ENCODE measurements around the gene RAI2.

The RAI2 gene

DNA sequence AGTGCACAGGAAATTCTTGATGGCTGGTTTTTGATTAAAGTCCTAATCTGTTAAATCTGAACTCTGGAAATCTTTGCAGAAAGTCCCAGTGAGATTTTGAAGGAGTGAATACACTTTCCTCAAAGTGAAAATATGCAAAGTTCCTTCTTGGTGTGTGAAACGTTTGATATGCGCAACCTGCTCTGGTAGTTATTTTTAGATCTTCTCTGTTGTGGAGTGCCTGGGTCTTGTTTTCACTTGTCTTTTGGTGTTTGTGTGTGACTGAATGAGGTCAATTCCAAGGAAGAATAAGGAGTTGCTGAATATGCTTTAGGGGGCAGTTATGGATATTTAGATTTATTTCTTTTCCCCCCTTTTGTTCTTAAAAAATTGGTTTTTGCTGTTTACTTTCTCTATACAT lies 82.1 kb downstream of the RAI2 start:
- DNase-seq = no peak

DNA sequence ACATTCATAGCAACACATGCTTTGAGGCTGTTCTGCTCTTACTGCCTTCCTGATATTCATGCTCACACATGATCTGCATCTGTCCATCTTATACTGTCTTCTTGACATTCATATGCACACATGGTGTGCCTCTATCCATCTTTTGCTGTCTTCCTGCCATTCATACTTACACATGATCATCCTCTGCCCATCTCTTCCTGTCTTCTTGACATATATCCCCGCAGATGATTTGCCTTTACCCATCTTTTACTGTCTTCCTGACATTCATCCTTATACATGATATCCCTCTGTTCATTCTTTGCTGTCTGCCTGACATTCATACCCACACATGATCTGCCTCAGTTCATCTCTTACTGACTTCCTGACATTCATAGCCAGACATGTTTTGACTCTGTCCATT lies 87.0 kb downstream of the RAI2 start:
- no peak for DNase-seq

DNA sequence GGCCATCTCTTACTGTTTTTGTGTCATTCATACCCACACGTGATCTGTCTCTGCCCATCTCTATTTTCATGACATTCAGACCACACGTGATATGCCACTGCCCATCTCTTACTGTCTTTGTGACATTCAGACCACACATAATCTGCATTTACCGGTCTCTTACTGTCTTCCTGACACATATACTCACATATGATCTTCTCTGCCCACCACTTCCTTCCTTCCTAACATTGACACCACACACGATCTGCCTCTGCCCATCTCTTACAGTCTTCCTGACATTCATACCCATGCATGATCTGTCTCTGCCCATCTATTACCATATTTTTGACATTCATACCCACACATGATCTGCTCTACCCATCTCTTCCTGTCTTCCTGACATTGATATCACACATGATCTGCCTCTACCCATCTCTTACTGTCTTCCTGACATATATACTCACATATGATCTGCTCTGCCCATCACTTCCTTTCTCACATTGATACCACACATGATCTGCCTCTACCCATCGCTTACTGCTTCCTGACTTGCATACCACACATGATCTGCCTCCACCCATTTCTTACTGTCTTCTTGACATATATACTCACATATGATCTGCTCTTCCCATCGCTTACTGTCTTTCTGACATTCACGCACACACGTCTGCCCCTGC lies 87.7 kb downstream of the RAI2 start:
- DNase-seq = no peak

DNA sequence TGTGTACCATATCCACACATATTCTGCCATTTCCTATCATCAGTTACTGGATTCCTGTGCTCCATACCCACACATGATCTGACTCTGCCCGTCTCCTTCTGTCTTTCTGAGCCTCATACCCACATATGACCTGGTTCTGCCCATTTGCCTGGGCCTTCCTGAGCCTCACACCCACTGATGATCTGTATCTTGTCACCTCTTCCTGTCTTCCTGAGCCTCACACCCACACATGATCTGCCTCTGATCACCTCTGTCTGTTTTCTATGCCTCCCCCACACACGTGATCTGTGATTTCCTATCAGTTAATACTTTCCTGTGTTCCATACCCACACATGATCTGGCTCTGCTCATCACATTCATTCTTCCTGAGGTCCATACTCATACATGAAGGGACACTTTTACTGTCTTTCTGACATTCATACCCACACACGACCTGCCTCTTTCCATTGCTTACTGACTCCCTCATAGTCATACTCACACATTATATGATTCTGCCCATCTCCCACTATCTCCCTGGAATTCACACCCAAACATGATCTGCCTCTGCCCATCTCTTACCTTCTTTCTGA lies 91.3 kb downstream of the RAI2 start:
- no peak for DNase-seq

DNA sequence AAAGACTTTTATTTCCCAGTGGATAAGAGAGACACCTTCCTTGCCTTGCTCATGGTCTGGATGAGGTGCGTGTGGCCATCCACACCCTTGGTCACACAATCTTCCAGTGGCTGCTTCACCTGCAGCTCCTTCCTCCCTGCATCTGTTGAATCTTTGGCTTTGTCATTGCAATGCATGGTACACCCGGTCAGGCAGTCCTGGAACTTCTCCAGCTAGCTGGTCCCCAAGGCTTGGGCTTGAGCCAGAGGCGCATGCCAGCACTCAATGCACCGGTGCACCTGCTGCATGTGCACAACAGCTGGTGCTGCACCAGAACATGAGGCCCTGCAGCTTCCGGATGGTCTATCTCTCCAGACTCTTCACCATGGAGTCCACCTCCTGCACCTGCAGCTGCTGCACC lies 92.1 kb downstream of the RAI2 start:
- no peak for DNase-seq

DNA sequence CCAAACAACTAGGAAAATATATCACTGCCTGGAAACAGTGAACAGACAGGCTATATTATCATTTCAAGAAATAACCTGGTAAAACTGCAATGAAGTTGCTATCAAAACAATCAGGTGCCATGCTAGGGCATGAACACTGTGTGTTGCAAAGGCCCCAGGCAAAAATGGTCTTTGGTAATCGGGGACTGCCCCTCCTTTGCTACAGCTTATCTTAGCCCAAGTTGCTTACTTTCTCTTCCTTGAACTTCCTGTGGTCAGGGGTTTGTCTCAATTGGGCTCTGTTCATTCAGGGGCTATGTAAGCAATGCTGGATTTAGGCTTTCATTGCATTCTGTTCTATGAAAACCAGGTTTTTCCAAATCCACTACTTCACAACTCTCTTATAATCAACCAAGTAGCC lies 93.4 kb downstream of the RAI2 start:
- no peak for DNase-seq

DNA sequence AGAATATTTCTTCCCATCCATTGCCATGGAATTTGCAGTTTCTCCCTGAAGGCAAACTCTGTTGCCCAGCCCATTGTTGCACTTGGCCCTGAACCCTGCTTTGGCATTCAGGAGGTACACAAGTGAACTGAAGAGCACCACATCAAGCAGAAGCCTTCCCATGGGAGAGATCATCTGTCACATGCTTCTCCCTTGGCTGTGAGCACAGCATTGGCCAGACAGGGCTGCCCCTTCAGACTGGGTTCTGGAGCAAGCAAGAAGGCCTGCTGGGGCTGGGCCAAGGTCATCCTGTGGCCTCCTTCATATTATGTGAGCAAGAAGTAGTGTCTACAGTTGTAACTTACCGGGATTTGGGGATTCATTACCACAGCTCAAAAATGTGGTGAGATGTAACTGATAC lies 101.1 kb downstream of the RAI2 start:
- DNase-seq = no peak

DNA sequence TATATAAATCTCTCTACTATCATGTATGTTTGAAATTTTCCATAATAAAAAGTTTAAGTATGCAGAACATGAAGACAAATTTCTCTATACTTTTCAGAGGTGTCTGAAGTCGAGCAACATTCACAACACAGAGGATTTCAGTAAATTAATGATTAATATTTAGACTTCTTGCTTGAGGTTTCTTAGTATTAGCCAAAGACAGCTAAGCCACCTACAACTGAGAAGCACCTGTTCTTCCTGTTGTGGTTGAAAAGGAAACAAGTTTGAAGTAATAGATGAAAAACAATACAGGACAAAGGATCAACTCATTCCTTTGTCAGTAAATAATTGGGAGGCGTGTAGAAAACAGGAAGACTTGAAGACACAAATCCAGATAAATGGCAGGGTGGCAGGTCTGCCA lies 102.7 kb downstream of the RAI2 start:
- DNase-seq = no peak

DNA sequence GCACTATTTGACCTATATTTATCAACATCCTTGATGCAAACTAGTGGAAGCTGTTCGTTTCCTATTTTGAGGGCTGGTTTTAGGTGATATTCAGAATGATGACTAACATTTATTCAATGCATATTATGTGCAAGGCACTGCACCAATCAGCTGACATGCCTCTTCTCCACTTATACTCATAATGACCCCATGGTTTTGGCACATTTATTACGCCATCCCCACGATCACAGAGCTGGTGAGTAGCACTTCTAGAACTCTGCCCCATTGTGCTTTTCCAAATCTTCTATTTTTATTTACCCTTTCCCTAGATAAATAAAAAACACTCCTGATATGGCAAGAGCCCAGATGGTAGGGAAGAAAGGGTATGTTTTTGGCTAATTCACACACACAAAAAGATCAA lies 110.7 kb downstream of the RAI2 start:
- DNase-seq = no peak

Data from amniotic stem cell (primary cell).